ENCODE data around the gene DPF3.

DNA sequence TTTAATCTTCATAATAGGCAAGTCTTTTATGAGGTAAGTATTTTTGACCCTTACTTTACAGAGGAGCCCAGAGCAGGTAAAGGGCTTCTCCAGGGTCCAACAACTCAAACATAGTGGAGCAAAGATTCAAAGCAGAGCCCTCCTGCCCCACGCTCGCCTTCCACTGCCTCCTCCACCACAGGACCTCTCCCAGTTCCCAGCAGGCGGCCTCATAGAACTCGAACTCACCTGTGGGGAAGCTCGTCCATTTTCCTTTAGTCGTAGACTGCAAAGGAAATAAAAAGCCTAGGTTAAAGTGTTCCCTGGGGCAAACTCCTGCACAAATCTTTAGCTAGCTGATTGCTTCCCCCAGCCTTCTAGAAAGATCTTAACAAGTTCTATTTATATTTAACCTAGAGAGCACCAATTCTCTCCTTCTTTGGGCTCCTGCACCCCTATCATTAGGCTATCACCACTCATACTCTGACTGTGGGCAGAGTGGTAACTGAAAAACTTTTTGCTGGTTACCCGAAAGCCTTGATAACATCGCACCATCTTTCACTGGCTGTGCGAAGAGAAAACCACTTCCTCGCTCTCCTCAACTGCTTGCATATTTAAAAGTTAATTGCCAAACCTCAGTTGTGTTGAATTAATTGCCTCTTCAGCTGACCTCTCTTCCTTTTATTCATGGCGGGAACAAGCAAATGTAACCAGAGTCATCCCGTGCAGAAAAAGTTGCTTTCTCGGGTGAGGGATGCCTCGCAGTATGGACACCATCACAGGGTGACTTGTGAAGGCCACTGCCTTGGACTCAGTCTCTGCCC is 299.6 kb downstream of the DPF3 start:
- TF ChIP-seq POLR2AphosphoS5 (IDR thresholded peaks at IDR 0.05; ENCODE audit: low read depth, low read length): no peak
- no peak for TF ChIP-seq CTCF (IDR thresholded peaks at IDR 0.05)
- TF ChIP-seq SIN3A (IDR thresholded peaks at IDR 0.05; ENCODE audit: borderline replicate concordance, insufficient read depth, low read depth, low read length): no peak
